ENCODE measurements around the gene TEX44.

TEX44 gene

DNA sequence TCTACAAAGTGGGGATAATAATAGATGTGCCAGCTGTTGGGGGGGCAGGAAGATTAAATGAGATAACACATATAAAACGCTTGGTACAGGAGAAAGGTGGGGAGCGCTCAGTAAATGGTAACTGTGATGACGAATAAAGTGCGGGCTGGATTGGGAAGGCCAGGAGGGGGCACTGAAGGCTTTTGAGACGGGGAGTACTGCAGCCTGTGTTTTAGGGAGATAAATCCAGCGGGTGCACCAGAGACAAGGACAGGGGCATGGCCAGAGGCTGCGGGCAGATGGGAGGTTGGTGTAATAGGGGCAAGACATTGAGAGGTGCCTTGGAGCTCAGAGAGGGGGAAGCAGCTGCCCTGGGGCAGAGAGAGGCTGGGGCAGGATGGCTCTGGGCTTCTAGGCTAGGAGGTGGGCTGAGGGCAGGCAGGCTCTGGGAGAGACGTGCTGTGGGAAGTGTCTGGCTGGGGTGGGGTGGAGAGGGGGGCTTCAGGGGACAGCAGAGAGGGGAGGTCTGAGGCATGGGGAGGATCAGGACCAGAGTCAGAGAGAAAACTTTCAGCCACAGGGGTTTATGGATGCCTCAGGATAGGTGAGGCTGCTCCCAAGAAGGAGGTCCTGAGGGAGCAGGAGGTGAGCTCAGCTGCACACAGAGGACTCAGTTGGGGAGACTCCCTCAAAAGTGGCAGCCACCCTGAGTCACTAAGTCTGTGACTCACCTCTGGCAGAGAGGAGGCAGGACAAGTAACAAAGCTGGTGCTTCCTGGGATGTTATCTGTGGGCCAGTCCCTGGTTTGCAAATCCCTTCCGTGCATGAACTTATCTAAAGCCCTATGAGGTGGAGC is 18.8 kb downstream of the TEX44 start:
- TF ChIP-seq, protein P1, sequence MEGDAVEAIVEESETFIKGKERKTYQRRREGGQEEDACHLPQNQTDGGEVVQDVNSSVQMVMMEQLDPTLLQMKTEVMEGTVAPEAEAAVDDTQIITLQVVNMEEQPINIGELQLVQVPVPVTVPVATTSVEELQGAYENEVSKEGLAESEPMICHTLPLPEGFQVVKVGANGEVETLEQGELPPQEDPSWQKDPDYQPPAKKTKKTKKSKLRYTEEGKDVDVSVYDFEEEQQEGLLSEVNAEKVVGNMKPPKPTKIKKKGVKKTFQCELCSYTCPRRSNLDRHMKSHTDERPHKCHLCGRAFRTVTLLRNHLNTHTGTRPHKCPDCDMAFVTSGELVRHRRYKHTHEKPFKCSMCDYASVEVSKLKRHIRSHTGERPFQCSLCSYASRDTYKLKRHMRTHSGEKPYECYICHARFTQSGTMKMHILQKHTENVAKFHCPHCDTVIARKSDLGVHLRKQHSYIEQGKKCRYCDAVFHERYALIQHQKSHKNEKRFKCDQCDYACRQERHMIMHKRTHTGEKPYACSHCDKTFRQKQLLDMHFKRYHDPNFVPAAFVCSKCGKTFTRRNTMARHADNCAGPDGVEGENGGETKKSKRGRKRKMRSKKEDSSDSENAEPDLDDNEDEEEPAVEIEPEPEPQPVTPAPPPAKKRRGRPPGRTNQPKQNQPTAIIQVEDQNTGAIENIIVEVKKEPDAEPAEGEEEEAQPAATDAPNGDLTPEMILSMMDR (conservative IDR thresholded peaks at IDR 0.05; ENCODE audit: low read depth, low read length), result peak; percentile 54
- no peak overlapping the region for H3K4me3 ChIP-seq (ENCODE audit: low read depth, low read length)
- DNase-seq (ENCODE audit: low read depth), result peak; percentile 54

DNA sequence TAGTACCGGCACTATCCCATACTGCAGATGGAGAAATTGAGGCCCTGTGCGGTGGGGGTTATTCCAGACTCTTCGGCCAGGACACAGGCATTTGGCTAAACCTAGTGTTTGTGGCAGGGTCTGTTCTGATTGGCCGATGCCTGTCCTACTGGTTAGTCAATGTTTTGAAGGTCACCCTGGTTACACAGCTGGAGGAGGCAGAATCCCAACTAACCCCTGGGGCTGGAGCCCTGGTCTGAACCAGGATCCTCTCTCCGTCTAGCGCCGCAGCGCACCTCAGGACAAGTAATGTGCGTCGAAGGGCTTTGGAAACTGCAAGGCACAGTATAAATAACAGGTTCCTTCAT is 19.4 kb downstream of the TEX44 start:
- TF ChIP-seq, protein P1 (conservative IDR thresholded peaks at IDR 0.05; ENCODE audit: low read depth, low read length), result no peak
- peak; percentile 95 for DNase-seq (ENCODE audit: low read depth)
- no peak overlapping the region for H3K4me3 ChIP-seq (ENCODE audit: low read depth, low read length)

GRCh38 chr2:231612456-231613330 is 20.0 kb downstream of the TEX44 start:
- TF ChIP-seq, protein P1 (conservative IDR thresholded peaks at IDR 0.05; ENCODE audit: low read depth, low read length), result peak; percentile 92
- H3K4me3 ChIP-seq (ENCODE audit: low read depth, low read length), result no peak overlapping the region
- DNase-seq (ENCODE audit: low read depth), result peak; percentile 97

DNA sequence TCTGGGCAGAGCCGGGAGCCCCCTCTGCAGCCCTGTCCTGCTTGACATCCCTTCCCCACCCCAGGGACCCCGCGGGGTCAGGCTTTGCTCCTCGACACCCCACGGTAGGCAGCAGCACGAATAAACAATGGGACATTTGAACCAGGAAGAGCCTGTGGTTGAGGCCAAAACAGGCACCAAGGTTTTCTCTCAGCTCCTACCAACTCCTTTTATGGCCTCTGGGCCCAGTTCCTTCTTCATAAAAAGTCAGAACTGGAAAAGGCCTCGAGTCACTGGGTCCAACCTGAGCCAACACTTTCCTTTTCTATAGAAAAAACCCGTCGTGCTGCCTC is 20.6 kb downstream of the TEX44 start:
- peak; percentile 41 for DNase-seq (ENCODE audit: low read depth)
- H3K4me3 ChIP-seq (ENCODE audit: low read depth, low read length), result peak overlapping the region; percentile 54
- TF ChIP-seq, protein P1 (conservative IDR thresholded peaks at IDR 0.05; ENCODE audit: low read depth, low read length), result no peak

GRCh38 chr2:231613663-231614558 is 21.2 kb downstream of the TEX44 start:
- peak; percentile 71 for DNase-seq (ENCODE audit: low read depth)
- TF ChIP-seq, protein P1 (conservative IDR thresholded peaks at IDR 0.05; ENCODE audit: low read depth, low read length), result no peak
- H3K4me3 ChIP-seq (ENCODE audit: low read depth, low read length), result peak overlapping the region; percentile 54

- TF ChIP-seq, protein P1 (conservative IDR thresholded peaks at IDR 0.05; ENCODE audit: low read depth, low read length), result no peak
- peak overlapping the region; percentile 54 for H3K4me3 ChIP-seq (ENCODE audit: low read depth, low read length)
- no peak for DNase-seq (ENCODE audit: low read depth)
Measured at GRCh38 chr2:231614559-231615057, 21.9 kb downstream of the TEX44 start.
